Lung (tissue), 12 donors: ENCODE measurements around the gene DAB1. TPM values are rescaled to one million over a fixed set of nuclear protein-coding genes. Genes with fewer than 3 reads are reported as not detected.

Source experiments
- ATAC-seq: fragments of 200-7000 bp; cut with Tn5 transposase; one replicate; pipeline ENCODE4 v1.9.1; 2020; ENCODE audit warnings: moderate number of reproducible peaks; ENCODE audit not compliant: insufficient read depth, low FRiP score
- DNase-seq, 3 donors: peaks; one replicate each; pipeline ENCODE4 v3.0.0-alpha.2; 2013 to 2017
- H3K27ac ChIP-seq, 2 donors: one replicate each; pipeline ENCODE4 v1.5.1; 2013; ENCODE audit warnings: mild to moderate bottlenecking in 2 of 2, moderate library complexity in 2 of 2, control low read depth in 1 of 2, inconsistent platforms in 1 of 2, low read depth in 1 of 2, low read length in 1 of 2
- H3K27me3 ChIP-seq, 3 donors: one replicate each; pipeline ENCODE4 v1.5.1; 2013; ENCODE audit warnings: low read length in 2 of 3; ENCODE audit not compliant: control insufficient read depth in 3 of 3, insufficient read depth in 3 of 3
- H3K36me3 ChIP-seq, 4 donors: one replicate each; pipeline ENCODE4 v1.5.1; 2013; ENCODE audit warnings: low read length in 4 of 4, mild to moderate bottlenecking in 1 of 4, moderate library complexity in 1 of 4; ENCODE audit not compliant: control insufficient read depth in 4 of 4, insufficient read depth in 4 of 4
- H3K4me1 ChIP-seq, 5 donors: one replicate each; pipeline ENCODE4 v1.5.1; 2013; ENCODE audit warnings: low read length in 5 of 5, mild to moderate bottlenecking in 2 of 5, moderate library complexity in 1 of 5; ENCODE audit not compliant: control insufficient read depth in 5 of 5, insufficient read depth in 5 of 5
- H3K4me3 ChIP-seq: one replicate; pipeline ENCODE4 v1.5.1; 2013; ENCODE audit warnings: mild to moderate bottlenecking, control low read depth, moderate library complexity
- H3K9ac ChIP-seq, 2 donors: one replicate each; pipeline ENCODE4 v1.5.1; 2013; ENCODE audit warnings: low read length in 2 of 2, control low read depth in 1 of 2; ENCODE audit not compliant: insufficient read depth in 1 of 2
- H3K9me3 ChIP-seq, 4 donors: one replicate each; pipeline ENCODE4 v1.5.1; 2013; ENCODE audit warnings: low read length in 3 of 4, mild to moderate bottlenecking in 1 of 4, moderate library complexity in 1 of 4; ENCODE audit not compliant: control insufficient read depth in 4 of 4, insufficient read depth in 3 of 4
- WGBS, 2 donors: extraction: QIAGEN DNeasy Blood & Tissue Kit; methylation state at CpG; one replicate each; pipeline ENCODE4 v1.1.7; 2013; 5-methylcytosine and 5-hydroxymethylcytosine counted together
- polyA plus RNA-seq, 2 donors: library from polyadenylated mRNA; stranded (reverse); fragments of 200-250 nt; gene quantifications; one replicate each; pipeline ENCODE4 v1.2.1, GENCODE V29; 2013
- total RNA-seq, 2 donors: library from RNA; depleted of rRNA in 1 of 2; stranded (reverse); fragments of >200 nt in 1 of 2; gene quantifications; one replicate each; pipeline ENCODE4 v1.2.1, GENCODE V29; 2014 to 2021
- TF ChIP-seq, protein P1 (sequence below): IDR thresholded peaks from 2 replicates; pipeline ENCODE4 v1.5.1; 2012; ENCODE audit warnings: mild to moderate bottlenecking; ENCODE audit errors: control extremely low read depth, extremely low read depth
- donor health status: control.
- donor health status: control.
- donor health status: Bipolar disorder and iron deficiency.
- donor health status: healthy.
- donor health status: DM: yes; HTN: yes; CAD: no.

Gene DAB1
- total and polyA plus RNA-seq, 4 donors, result 0.06 to 0.77 (median 0.10) TPM

DNA sequence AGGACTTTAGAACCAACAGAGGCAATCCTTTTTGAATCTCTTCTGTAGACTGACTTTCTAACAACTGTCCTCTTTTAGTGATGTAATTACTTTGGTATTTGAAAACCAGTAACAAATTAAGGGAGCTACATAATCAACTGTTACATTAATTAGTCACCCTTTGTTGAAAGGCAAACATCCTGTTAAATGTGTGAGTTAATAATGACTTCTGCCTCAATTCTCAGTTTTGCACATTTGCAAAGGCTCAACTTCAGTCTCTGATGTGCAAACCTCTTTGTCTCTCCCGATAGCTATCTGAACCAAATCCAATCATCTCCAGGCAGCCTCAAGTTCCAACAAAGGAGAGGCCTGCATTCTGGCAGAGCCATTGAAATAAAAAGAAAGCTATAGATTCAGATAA lies 322.7 kb downstream of the DAB1 start:
- no peaks in the 10 kb centered on the region for H3K27me3 ChIP-seq
- no peak overlapping the region for H3K4me3 ChIP-seq
- no peaks in the 10 kb centered on the region for H3K36me3 ChIP-seq
- no peak overlapping the region for H3K27ac ChIP-seq
- DNase-seq (peak in 1 of 3 donors; percentile 27), ATAC-seq (no peak)
- H3K9ac ChIP-seq, result no peak overlapping the region
- peaks cover 0 to 2% (median 0%) of the 10 kb centered on the region in 4 donors for H3K9me3 ChIP-seq
- TF ChIP-seq, protein P1, sequence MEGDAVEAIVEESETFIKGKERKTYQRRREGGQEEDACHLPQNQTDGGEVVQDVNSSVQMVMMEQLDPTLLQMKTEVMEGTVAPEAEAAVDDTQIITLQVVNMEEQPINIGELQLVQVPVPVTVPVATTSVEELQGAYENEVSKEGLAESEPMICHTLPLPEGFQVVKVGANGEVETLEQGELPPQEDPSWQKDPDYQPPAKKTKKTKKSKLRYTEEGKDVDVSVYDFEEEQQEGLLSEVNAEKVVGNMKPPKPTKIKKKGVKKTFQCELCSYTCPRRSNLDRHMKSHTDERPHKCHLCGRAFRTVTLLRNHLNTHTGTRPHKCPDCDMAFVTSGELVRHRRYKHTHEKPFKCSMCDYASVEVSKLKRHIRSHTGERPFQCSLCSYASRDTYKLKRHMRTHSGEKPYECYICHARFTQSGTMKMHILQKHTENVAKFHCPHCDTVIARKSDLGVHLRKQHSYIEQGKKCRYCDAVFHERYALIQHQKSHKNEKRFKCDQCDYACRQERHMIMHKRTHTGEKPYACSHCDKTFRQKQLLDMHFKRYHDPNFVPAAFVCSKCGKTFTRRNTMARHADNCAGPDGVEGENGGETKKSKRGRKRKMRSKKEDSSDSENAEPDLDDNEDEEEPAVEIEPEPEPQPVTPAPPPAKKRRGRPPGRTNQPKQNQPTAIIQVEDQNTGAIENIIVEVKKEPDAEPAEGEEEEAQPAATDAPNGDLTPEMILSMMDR, result no peak
- WGBS, 2 donors, result 75 to 88% methylated on average over 1 of the region's 1 CpG
- peaks cover 0 to 23% (median 10%) of the 10 kb centered on the region in 5 donors for H3K4me1 ChIP-seq

DNA sequence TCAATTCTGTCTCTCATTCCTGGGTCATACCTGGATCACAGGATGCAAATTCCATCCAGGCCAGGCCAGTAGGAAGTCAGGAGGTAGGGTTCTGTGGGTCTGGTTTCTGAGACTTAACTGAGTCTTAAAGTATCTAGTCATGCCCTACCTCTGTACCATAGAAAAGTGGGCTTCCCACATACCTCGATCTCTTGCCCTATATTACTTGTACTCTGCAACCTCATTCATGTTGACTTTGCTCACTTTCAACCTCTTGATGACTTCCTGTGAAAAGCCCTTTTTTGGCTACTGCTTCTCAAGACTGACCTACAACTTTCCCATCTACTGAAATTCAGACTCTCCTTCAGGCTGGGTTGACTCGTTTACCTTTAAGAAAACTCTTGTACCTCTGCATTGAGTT lies 329.1 kb downstream of the DAB1 start:
- Histone ChIP-seq H3K4me3 (no peak overlapping the region), H3K9me3 (no peaks in the 10 kb centered on the region), H3K27me3 (no peaks in the 10 kb centered on the region), H3K9ac (no peak overlapping the region), H3K36me3 (no peaks in the 10 kb centered on the region), H3K27ac (no peak overlapping the region), H3K4me1 (peaks cover 0 to 1% (median 0%) of the 10 kb centered on the region in 5 donors)
- TF ChIP-seq, protein P1, result no peak
- 87 to 88% methylated on average over 2 of the region's 2 CpGs for WGBS, 2 donors
- ATAC-seq (no peak), DNase-seq (no peak)

DNA sequence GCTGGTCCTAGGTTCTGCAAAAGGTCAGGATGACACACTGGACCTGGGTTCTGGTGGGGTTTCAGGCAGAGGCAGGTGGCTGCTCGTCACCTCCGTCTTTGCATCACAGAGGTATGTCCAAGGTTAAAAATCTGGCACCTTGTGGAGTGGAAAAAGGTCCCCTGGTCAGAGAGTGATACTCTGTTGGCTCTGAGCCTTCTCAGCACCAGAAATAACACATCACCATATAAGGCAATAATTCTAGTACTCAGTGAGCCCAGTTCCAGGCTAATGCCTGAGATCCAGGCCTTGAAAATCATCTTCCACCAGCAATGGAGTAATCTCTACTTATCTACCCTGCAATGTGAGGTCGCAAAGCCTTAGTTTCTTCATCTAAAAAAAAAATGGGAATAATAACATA lies 330.7 kb downstream of the DAB1 start:
- TF ChIP-seq, protein P1, result no peak
- Histone ChIP-seq H3K4me3 (no peak overlapping the region), H3K36me3 (no peaks in the 10 kb centered on the region), H3K9me3 (no peaks in the 10 kb centered on the region), H3K9ac (no peak overlapping the region), H3K27me3 (no peaks in the 10 kb centered on the region), H3K4me1 (peaks cover 0 to 5% (median 0%) of the 10 kb centered on the region in 5 donors), H3K27ac (no peak overlapping the region)
- no peak for DNase-seq
- 94 to 95% methylated on average over 3 of the region's 3 CpGs for WGBS, 2 donors
- no peak for ATAC-seq

DNA sequence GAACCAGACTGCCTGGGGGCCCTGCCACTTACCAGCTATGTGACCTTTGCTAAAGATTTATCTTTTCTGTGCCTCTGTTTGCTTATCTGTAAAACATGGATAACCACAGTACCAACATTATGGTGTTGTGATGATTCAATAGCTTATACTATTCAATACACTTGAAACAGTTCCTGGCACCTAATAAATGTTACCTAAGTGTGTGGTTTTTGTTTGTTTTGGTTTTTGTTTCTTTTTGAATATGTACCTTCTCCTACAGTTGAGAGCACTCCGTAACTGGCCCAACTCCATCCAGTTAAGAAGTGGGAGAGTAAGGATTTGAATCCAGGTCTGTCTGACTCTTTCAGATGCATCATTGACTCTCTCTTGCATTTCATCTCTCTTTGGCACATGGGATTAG lies 332.2 kb downstream of the DAB1 start:
- TF ChIP-seq, protein P1, result no peak
- H3K9me3 ChIP-seq, result no peaks in the 10 kb centered on the region
- no peak overlapping the region for H3K9ac ChIP-seq
- H3K4me3 ChIP-seq, result no peak overlapping the region
- H3K36me3 ChIP-seq, result no peaks in the 10 kb centered on the region
- H3K27me3 ChIP-seq, result no peaks in the 10 kb centered on the region
- ATAC-seq (no peak), DNase-seq (no peak)
- WGBS, 2 donors, result 80 to 96% methylated on average over 1 of the region's 1 CpG
- H3K27ac ChIP-seq, result no peak overlapping the region
- H3K4me1 ChIP-seq, result peaks cover 0 to 5% (median 0%) of the 10 kb centered on the region in 5 donors
